SKM-1 (cell line): ENCODE results near the gene MYOT.
"Not testable (repeated sequence)": the region's sequence is repeated elsewhere in the genome, so short reads cannot be mapped to it uniquely, and the experiment has no call there.

Source experiments
- DNase-seq: peaks from one replicate; lab custom pipeline; 2025; ENCODE audit not compliant: unreplicated experiment; lab: John Stamatoyannopoulos, UW

MYOT gene

GRCh38 chr5:137856201-137856600 lies 11.5 kb upstream of the MYOT start:
- DNase-seq, result no peak

GRCh38 chr5:137856916-137857862 lies 10.5 kb upstream of the MYOT start:
- DNase-seq, result no peak

GRCh38 chr5:137858223-137858916 lies 9.3 kb upstream of the MYOT start:
- DNase-seq, result peak; percentile 68

GRCh38 chr5:137858954-137859353 lies 8.7 kb upstream of the MYOT start:
- no peak for DNase-seq

- no peak for DNase-seq
Observed at GRCh38 chr5:137862251-137862650, 5.4 kb upstream of the MYOT start.

- DNase-seq, result not testable (repeated sequence)
Observed at GRCh38 chr5:137863653-137864052, 4.0 kb upstream of the MYOT start.

GRCh38 chr5:137866541-137867388 lies 895 bp upstream of the MYOT start:
- DNase-seq, result no peak

GRCh38 chr5:137870647-137871339 lies 3.1 kb downstream of the MYOT start:
- DNase-seq, result no peak

GRCh38 chr5:137871571-137871970 lies 3.9 kb downstream of the MYOT start:
- DNase-seq, result no peak

GRCh38 chr5:137872466-137872865 lies 4.8 kb downstream of the MYOT start:
- no peak for DNase-seq

GRCh38 chr5:137876101-137876500 lies 8.4 kb downstream of the MYOT start:
- DNase-seq, result no peak

- DNase-seq, result no peak
Observed at GRCh38 chr5:137880313-137880712, 12.7 kb downstream of the MYOT start.

- no peak for DNase-seq
Observed at GRCh38 chr5:137887831-137888230, 20.2 kb downstream of the MYOT start.

- DNase-seq, result no peak
Observed at GRCh38 chr5:137888466-137888862, 20.8 kb downstream of the MYOT start.

GRCh38 chr5:137888863-137889759 lies 21.5 kb downstream of the MYOT start, which contains the start of gene PKD2L2:
TSS of gene PKD2L2 (plus strand) at chr5:137889457. CDS start at chr5:137889492, 35 bp downstream.
- DNase-seq, result peak; percentile 78

GRCh38 chr5:137890845-137891244 lies 23.2 kb downstream of the MYOT start:
- no peak for DNase-seq

- DNase-seq, result no peak
Observed at GRCh38 chr5:137891849-137892248, 24.2 kb downstream of the MYOT start.

- DNase-seq, result no peak
Observed at GRCh38 chr5:137894586-137894985, 26.9 kb downstream of the MYOT start.

GRCh38 chr5:137896560-137896959 lies 28.9 kb downstream of the MYOT start:
- DNase-seq, result no peak

GRCh38 chr5:137899493-137899892 lies 31.8 kb downstream of the MYOT start:
- no peak for DNase-seq
